ENCODE results near the gene KCNJ10.

GRCh38 chr1:159964144-159964543, 105.8 kb downstream of the KCNJ10 start:
- TF ChIP-seq, protein P1, sequence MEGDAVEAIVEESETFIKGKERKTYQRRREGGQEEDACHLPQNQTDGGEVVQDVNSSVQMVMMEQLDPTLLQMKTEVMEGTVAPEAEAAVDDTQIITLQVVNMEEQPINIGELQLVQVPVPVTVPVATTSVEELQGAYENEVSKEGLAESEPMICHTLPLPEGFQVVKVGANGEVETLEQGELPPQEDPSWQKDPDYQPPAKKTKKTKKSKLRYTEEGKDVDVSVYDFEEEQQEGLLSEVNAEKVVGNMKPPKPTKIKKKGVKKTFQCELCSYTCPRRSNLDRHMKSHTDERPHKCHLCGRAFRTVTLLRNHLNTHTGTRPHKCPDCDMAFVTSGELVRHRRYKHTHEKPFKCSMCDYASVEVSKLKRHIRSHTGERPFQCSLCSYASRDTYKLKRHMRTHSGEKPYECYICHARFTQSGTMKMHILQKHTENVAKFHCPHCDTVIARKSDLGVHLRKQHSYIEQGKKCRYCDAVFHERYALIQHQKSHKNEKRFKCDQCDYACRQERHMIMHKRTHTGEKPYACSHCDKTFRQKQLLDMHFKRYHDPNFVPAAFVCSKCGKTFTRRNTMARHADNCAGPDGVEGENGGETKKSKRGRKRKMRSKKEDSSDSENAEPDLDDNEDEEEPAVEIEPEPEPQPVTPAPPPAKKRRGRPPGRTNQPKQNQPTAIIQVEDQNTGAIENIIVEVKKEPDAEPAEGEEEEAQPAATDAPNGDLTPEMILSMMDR (IDR thresholded peaks at IDR 0.05): no peak
- TF ChIP-seq TCF7L2 (IDR thresholded peaks at IDR 0.05; ENCODE audit: low read depth, low read length) (no peak), POLR2AphosphoS5 (IDR thresholded peaks at IDR 0.05; ENCODE audit: low read depth, low read length) (no peak), REST (IDR thresholded peaks at IDR 0.05; ENCODE audit: insufficient read depth in 1 of 2, low read depth in 2 of 2, low read length in 1 of 2) (no peak), SIN3A (IDR thresholded peaks at IDR 0.05; ENCODE audit: borderline replicate concordance, insufficient read depth, low read depth, low read length) (no peak)
